GM12864 (cell line): ENCODE results near the gene GIMD1.
"Not testable (repeated sequence)": the region's sequence is repeated elsewhere in the genome, so short reads cannot be mapped to it uniquely, and the experiment has no call there.

Experiments used
- DNase-seq: peaks from one replicate; pipeline ENCODE4 v3.0.0-alpha.2; 2011; ENCODE audit warnings: low read depth
- H3K4me3 ChIP-seq: 2 replicates; pipeline ENCODE4 v1.5.1; 2011; ENCODE audit warnings: mild to moderate bottlenecking, low read depth, low read length, control low read depth
- CTCF ChIP-seq: IDR thresholded peaks from 2 replicates; pipeline ENCODE4 v1.5.1; 2011; ENCODE audit warnings: low read depth, mild to moderate bottlenecking, moderate library complexity, low read length, control low read depth, inconsistent platforms; ENCODE audit errors: missing control alignments

Gene GIMD1

GRCh38 chr4:106323119-106323518 is 45.5 kb downstream of the GIMD1 start:
- TF ChIP-seq CTCF, result no peak
- DNase-seq, result no peak

DNA sequence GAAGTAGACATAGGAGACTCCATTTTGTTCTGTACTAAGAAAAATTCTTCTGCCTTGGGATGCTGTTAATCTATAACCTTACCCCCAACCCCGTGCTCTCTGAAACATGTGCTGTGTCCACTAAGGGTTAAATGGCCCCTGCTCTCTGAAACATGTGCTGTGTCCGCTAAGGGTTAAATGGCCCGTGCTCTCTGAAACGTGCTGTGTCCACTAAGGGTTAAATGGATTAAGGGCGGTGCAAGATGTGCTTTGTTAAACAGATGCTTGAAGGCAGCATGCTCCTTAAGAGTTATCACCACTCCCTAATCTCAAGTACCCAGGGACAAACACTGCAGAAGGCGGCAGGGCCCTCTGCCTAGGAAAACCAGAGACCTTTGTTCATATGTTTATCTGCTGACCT is 46.8 kb downstream of the GIMD1 start:
- DNase-seq, H3K4me3 ChIP-seq: not testable (repeated sequence)

More at GRCh38 chr4:106323119-106323518, 45.5 kb downstream of the GIMD1 start:
- no peak overlapping the region for H3K4me3 ChIP-seq

GRCh38 chr4:106321168-106321567 is 47.4 kb downstream of the GIMD1 start:
- not testable (repeated sequence) for DNase-seq, H3K4me3 ChIP-seq

- DNase-seq, result no peak
- TF ChIP-seq CTCF, result no peak
- H3K4me3 ChIP-seq, result no peak overlapping the region
Measured at GRCh38 chr4:106320235-106320634, 48.3 kb downstream of the GIMD1 start.

DNA sequence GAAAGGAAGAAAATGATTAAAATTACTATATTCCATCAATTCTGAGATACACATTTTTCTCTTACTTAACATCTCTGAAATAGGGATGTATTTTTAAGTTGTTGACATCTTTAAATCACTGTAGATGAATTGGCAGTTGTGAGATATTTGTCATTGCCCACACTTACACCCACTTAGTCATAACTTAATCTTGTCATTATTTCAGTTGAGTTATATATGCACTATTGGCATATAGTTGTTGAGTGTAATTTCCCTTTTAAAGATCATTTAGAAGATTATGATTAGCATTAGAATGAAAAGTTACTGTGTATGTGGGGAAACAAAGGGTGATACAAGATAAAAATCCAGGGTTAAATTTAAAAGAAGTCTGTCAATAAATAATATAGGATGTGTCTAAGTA is 50.1 kb downstream of the GIMD1 start:
- TF ChIP-seq CTCF, result no peak
- no peak for DNase-seq
- H3K4me3 ChIP-seq, result no peak overlapping the region

GRCh38 chr4:106317815-106318214 is 50.8 kb downstream of the GIMD1 start:
- DNase-seq, result no peak
- no peak for TF ChIP-seq CTCF
- H3K4me3 ChIP-seq, result peak overlapping the region; percentile 68; the same call in 1 of the 2 replicates

DNA sequence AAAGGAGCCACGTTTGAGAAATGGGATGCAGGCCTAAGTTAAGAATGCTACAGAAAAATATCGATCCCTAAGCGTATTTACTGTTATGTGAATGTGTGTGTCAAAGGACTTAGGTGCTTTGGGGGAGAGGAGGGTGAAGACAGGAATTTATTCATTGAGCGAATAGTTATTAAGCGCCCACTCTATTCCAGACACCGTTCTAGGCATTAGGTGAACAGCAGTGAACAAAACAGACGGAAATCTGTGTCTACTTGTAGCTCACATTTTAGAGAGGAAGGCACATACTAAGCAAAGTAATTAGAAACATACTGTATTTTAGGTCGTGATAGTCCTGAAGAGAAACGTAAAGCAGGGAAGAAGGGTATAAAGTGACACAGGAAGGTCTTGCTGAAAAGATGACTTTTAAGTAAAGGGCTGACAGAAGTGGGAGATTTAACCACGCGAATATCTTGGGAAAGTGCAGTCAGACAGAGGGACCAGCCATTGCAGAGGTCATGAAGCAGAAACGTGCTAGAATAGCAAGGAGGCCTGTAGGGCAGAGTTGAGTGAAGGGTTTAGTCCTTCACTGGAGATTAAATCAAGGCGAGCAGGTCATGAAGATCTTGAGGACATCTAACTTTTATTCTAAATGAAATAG is 51.7 kb downstream of the GIMD1 start:
- no peak for DNase-seq
- H3K4me3 ChIP-seq, result peak overlapping the region; percentile 68
- no peak for TF ChIP-seq CTCF

DNA sequence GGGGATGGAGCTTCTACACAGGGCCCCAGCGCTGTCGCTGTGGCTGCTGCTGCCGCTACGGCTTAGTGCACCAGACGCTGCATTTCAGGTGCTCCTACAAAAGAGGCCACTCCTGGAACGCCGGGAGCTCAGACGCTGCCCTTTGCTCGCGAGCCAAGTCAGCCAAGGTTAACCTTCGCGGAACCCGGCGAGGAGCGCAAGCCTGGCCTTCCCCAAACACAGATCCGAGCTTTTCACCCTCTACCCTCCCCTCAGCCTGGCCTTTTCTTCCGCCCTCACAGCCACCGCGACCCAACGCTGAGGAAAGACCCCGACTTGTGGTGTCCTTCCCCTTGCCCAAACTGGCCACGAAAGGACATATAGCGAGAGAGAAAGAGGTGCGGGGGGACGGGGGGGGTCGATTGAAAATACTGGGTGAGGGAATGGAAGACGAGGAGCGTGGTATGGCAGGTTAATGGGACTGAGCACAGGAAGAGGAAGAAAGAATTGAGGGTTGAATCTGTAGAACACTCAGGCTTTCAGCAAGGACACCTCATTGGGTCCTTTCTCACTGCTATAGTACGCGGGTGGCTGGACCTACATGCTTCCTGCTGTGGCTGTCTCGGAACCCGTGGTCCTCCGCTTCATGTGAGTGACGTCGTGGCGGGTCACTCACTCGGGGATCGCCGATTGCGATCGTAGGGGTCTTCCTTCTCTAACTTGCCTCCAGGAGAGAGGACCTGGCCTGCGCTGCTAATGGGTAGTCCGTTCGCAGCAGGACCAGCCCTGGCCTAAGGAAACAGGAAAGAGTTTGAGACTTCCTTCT is 52.4 kb downstream of the GIMD1 start, which contains the start of the genes AIMP1 and TBCK:
TSS of gene AIMP1 (plus strand) at position 583 of the 805 bp plus-strand sequence. CDS start 8,460 bp downstream, outside the sequence.
TSS of gene TBCK (minus strand) at position 242 of the 805 bp plus-strand sequence. CDS start 7,249 bp downstream, outside the sequence.
- no peak for TF ChIP-seq CTCF

More for the DNA sequence above, 52.4 kb downstream of the GIMD1 start, which contains the start of the genes AIMP1 and TBCK:
- peak within 1 kb of the TSS; percentile 68 for H3K4me3 ChIP-seq
- DNase-seq, result peak; percentile 80
